ENCODE data around the gene CATSPER3. TPM values are rescaled to one million over a fixed set of nuclear protein-coding genes. Genes with fewer than 3 reads are reported as not detected.

The CATSPER3 gene
- total and polyA plus RNA-seq, 3 donors from 2014 or later, result 11.8 to 56.6 (median 21.7) TPM

DNA sequence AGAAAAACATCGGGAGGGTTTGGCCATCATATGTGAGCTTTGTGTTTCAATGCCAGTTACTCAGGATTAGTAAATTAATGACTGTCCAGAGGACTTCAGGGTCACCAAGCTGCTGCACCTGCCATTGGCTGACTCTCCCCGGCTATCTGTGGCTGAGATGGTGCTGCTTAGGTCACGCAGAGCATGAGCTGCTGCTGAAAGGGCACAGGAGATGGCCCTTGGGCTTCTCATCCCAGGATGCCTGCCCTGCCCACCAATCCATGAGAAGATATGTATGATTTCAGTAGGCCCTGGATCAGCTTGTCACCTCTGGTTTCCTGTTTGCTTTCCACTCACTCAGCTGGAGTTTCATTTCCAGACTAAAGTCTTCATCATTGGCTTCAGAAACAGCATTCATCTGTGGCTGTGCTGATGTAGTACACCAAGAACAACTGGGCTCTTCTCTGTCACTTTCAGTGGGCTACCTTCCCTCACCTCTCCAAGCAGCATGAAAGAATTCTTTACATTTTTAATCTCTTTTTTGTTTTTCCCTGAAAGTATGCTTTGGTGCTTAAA, 2.4 kb upstream of the CATSPER3 start:
- intact Hi-C loops (cut with DNase I; ENCODE audit: low total_unique reads), result no loop called here
- 76 to 85% methylated on average over 1 to 3 of the region's 3 CpGs for WGBS, 2 donors
- DNase-seq, result no peak
- H3K4me1 ChIP-seq, result no peaks in the 10 kb centered on the region
- H3K36me3 ChIP-seq (ENCODE audit: low read depth, missing control alignments), result no peaks in the 10 kb centered on the region
- no peaks in the 10 kb centered on the region for H3K27me3 ChIP-seq
- TF ChIP-seq POLR2A (IDR thresholded peaks at IDR 0.05) (no peak), CTCF (IDR thresholded peaks at IDR 0.05) (no peak)
- no peak overlapping the region for H3K27ac ChIP-seq
- no peak overlapping the region for H3K4me3 ChIP-seq
- H3K9me3 ChIP-seq, result no peaks in the 10 kb centered on the region

DNA sequence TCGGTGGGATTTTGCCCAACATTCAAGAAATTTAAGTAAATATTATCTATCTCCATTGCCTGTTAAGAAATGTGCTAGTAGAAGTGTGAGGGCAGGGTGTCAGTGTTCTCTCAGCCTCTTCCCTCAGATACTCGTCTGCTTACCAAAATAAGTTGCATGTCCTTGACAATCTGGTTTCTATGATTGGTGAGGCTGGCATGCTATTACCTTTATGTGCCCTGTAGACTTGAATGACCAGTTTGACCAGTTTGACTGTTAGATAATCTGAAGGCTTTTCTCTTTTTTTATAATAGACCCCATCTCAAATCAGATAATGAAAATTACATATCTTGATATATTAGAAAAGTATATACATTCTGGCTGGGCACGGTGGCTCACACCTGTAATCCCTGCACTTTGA, 348 bp downstream of the CATSPER3 start:
- H3K36me3 ChIP-seq (ENCODE audit: low read depth, missing control alignments), result no peaks in the 10 kb centered on the region
- no peaks in the 10 kb centered on the region for H3K9me3 ChIP-seq
- H3K4me1 ChIP-seq, result no peaks in the 10 kb centered on the region
- intact Hi-C loops (cut with DNase I; ENCODE audit: low total_unique reads), result no loop called here
- DNase-seq, result no peak
- no peaks in the 10 kb centered on the region for H3K27me3 ChIP-seq
- no peak overlapping the region for H3K4me3 ChIP-seq
- TF ChIP-seq CTCF (IDR thresholded peaks at IDR 0.05) (no peak), POLR2A (IDR thresholded peaks at IDR 0.05) (no peak)
- H3K27ac ChIP-seq, result no peak overlapping the region
- WGBS, 2 donors, result 91 to 92% methylated on average over 3 of the region's 3 CpGs

GRCh38 chr5:134969166-134969565, 1.5 kb downstream of the CATSPER3 start:
- Histone ChIP-seq H3K4me1 (no peaks in the 10 kb centered on the region), H3K4me3 (no peak overlapping the region), H3K27me3 (no peaks in the 10 kb centered on the region), H3K36me3 (ENCODE audit: low read depth, missing control alignments) (no peaks in the 10 kb centered on the region), H3K9me3 (no peaks in the 10 kb centered on the region), H3K27ac (no peak overlapping the region)
- TF ChIP-seq POLR2A (IDR thresholded peaks at IDR 0.05) (no peak), CTCF (IDR thresholded peaks at IDR 0.05) (no peak)
- no peak for DNase-seq
- intact Hi-C loops (cut with DNase I; ENCODE audit: low total_unique reads), result no loop called here

DNA sequence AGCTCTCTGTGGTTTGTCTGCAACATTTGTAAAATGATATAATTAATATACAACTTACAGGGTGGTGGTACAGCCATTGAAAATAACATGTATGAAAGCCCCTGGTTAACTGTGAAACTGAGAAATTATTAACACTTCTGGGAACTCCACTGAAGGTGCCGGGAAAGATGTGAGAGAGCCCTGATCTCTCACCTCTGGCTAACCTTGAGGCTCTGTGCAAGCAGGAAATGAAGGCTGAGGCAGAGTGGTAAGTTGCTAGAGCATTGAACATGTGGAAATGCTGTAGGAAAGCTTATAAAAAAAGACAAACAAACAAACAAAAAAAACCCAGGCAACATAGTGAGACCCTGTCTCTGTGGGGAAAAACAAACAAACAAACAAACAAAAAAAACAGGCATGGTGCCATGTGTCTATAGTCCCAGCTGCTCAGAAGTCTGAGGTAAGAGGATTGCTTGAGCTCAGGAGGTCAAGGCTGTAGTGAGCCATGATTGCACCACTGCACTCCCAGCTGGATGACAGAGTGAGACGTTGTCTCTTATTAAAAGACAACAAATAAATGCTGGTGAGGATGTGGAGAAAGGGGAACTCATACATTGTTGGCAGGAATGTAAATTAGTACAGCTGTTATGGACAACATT, 7.5 kb downstream of the CATSPER3 start:
- no peak for TF ChIP-seq POLR2A (IDR thresholded peaks at IDR 0.05)
- TF ChIP-seq CTCF (IDR thresholded peaks at IDR 0.05), result no peak
- DNase-seq, result no peak
- H3K36me3 ChIP-seq (ENCODE audit: low read depth, missing control alignments), result no peaks in the 10 kb centered on the region
- no peaks in the 10 kb centered on the region for H3K27me3 ChIP-seq
- H3K9me3 ChIP-seq, result no peaks in the 10 kb centered on the region
- H3K4me3 ChIP-seq, result no peak overlapping the region
- 43 to 54% methylated on average over 2 of the region's 2 CpGs for WGBS, 2 donors
- H3K27ac ChIP-seq, result no peak overlapping the region
- intact Hi-C loops (cut with DNase I; ENCODE audit: low total_unique reads), result no loop called here
- no peaks in the 10 kb centered on the region for H3K4me1 ChIP-seq

GRCh38 chr5:134975843-134976242, 8.1 kb downstream of the CATSPER3 start:
- no peaks in the 10 kb centered on the region for H3K36me3 ChIP-seq (ENCODE audit: low read depth, missing control alignments)
- intact Hi-C loops (cut with DNase I; ENCODE audit: low total_unique reads), result no loop called here
- H3K27me3 ChIP-seq, result no peaks in the 10 kb centered on the region
- H3K9me3 ChIP-seq, result no peaks in the 10 kb centered on the region
- no peak overlapping the region for H3K27ac ChIP-seq
- no peak for DNase-seq
- H3K4me1 ChIP-seq, result no peaks in the 10 kb centered on the region
- no peak overlapping the region for H3K4me3 ChIP-seq
- TF ChIP-seq POLR2A (IDR thresholded peaks at IDR 0.05) (no peak), CTCF (IDR thresholded peaks at IDR 0.05) (no peak)
